K562 (cell line): ENCODE results near the gene SPHK2. TPM values are rescaled to one million over a fixed set of nuclear protein-coding genes. Genes with fewer than 3 reads are reported as not detected.

ENCODE experiments used
- CBX2 ChIP-seq: fragments of 200-600 bp; sonication (generic); IDR thresholded peaks from one replicate; pipeline ENCODE4 v1.6.1; 2012; ENCODE audit warnings: mild to moderate bottlenecking, low read length, inconsistent platforms; ENCODE audit not compliant: insufficient read depth, poor library complexity, severe bottlenecking
- CHCHD3 ChIP-seq: fragments of 250-450 bp; sonication (Bioruptor Pico); IDR thresholded peaks from 2 replicates; pipeline ENCODE4 v2.1.2; 2022; ENCODE audit warnings: mild to moderate bottlenecking
- CHD1 ChIP-seq: fragments of 200-600 bp; sonication (generic); IDR thresholded peaks from one replicate; pipeline ENCODE4 v1.6.1; 2012; ENCODE audit warnings: mild to moderate bottlenecking, moderate library complexity, low read length, inconsistent platforms
- CREBBP ChIP-seq: IDR thresholded peaks from one replicate; pipeline ENCODE4 v1.6.1; 2012; ENCODE audit warnings: low read depth, mild to moderate bottlenecking, control low read depth, inconsistent platforms, low read length
- E2F5 ChIP-seq: sonication (generic); formaldehyde crosslinking; IDR thresholded peaks from 2 replicates; pipeline ENCODE4 v1.8.0; 2022; ENCODE audit warnings: mild to moderate bottlenecking, missing genetic modification reagents
- ELF4 ChIP-seq: fragments of 450-650 bp; formaldehyde crosslinking; IDR thresholded peaks from 2 replicates; pipeline ENCODE4 v1.4.0; 2022; ENCODE audit warnings: missing genetic modification characterization
- FIP1L1 ChIP-seq: fragments of 200-400 bp; formaldehyde crosslinking; IDR thresholded peaks from 2 replicates; pipeline ENCODE4 v1.6.1; 2018; ENCODE audit warnings: mild to moderate bottlenecking, low read depth, low read length; ENCODE audit not compliant: poor library complexity, severe bottlenecking
- FOXK2 ChIP-seq, 2 experiments: fragments of 450-650 bp; IDR thresholded peaks in 1 of 2; conservative IDR thresholded peaks in 1 of 2; 2 replicates each; pipeline ENCODE4 v1.6.1; 2016; ENCODE audit warnings: low read depth in 2 of 2, mild to moderate bottlenecking in 1 of 2
- GMEB1 ChIP-seq: fragments of 250-450 bp; sonication (Bioruptor Pico); IDR thresholded peaks from 2 replicates; pipeline ENCODE4 v1.4.0; 2020; ENCODE audit warnings: mild to moderate bottlenecking
- HES1 ChIP-seq: fragments of 450-650 bp; IDR thresholded peaks from 2 replicates; pipeline ENCODE4 v1.6.1; 2016; ENCODE audit warnings: low read depth, mild to moderate bottlenecking, moderate library complexity
- LEF1 ChIP-seq: fragments of 450-650 bp; IDR thresholded peaks from 2 replicates; pipeline ENCODE4 v1.6.1; 2016; ENCODE audit warnings: mild to moderate bottlenecking
- NFRKB ChIP-seq: fragments of 450-650 bp; IDR thresholded peaks from 2 replicates; pipeline ENCODE4 v1.6.1; 2016; ENCODE audit warnings: low read depth
- SNRNP70 ChIP-seq: fragments of 200-400 bp; formaldehyde crosslinking; optimal IDR thresholded peaks from 2 replicates; pipeline ENCODE3; 2017; ENCODE audit warnings: low read depth, low read length
- TCF15 ChIP-seq: fragments of 250-450 bp; sonication (Bioruptor Pico); IDR thresholded peaks from 2 replicates; pipeline ENCODE4 v1.8.0; 2022; ENCODE audit warnings: moderate library complexity, mild to moderate bottlenecking, inconsistent platforms
- TCFL5 ChIP-seq: fragments of 250-450 bp; sonication (Bioruptor Pico); conservative IDR thresholded peaks from 2 replicates; pipeline ENCODE4 v1.6.1; 2021; ENCODE audit warnings: mild to moderate bottlenecking, moderate library complexity, matching md5 sums
- ZBTB26 ChIP-seq: fragments of 450-650 bp; formaldehyde crosslinking; IDR thresholded peaks from 2 replicates; pipeline ENCODE4 v1.4.0; 2022; ENCODE audit warnings: missing genetic modification characterization
- ZNF23 ChIP-seq: fragments of 250-450 bp; sonication (Bioruptor Pico); IDR thresholded peaks from 2 replicates; pipeline ENCODE4 v1.4.0; 2020; ENCODE audit warnings: mild to moderate bottlenecking
- ZNF707 ChIP-seq: fragments of 250-450 bp; sonication (Bioruptor Pico); conservative IDR thresholded peaks from 2 replicates; pipeline ENCODE4 v1.8.0; 2022; ENCODE audit warnings: inconsistent platforms, mild to moderate bottlenecking, moderate library complexity
- polyA plus RNA-seq, 8 experiments: library from polyadenylated mRNA; depleted of rRNA in 4 of 8; stranded (reverse) in 5 of 8; unstranded in 3 of 8; fragments of >200 nt; fragmentation: Nextera tagmentation in 2 of 8; fragmentation: Illumina TruSeq in 1 of 8; extraction: Ambion mirVana in 2 of 8; extraction: Trizol in 1 of 8; gene quantifications; 2 replicates each; pipeline versions ENCODE4 v1.2.1 to v1.2.3, GENCODE V29; 2011 to 2014; ENCODE audit warnings: inconsistent platforms in 1 of 8, missing spikeins in 1 of 8
- total RNA-seq, 7 experiments: library from RNA; depleted of rRNA in 6 of 7; stranded (reverse); fragments of >200 nt in 6 of 7; fragmentation: Illumina TruSeq in 2 of 7; extraction: Trizol in 2 of 7; gene quantifications; 2 replicates each; pipeline versions ENCODE4 v1.2.1 to v1.2.3, GENCODE V29; 2011 to 2021; ENCODE audit warnings: low replicate concordance in 1 of 7

Gene SPHK2
- total and polyA plus RNA-seq, 9 of the 15 experiments (the other 6 are each of a cell fraction or from before 2014, with no cell fraction given), result 0.10 to 15.2 (median 2.9) TPM

- TF ChIP-seq TCFL5 (no peak), ZNF707 (no peak), GMEB1 (CRISPR knock-in tag) (no peak), ELF4 (CRISPR knock-in tag) (peak; percentile 33; the same call in 1 of the 2 replicates), ZBTB26 (CRISPR knock-in tag) (peak; percentile 76; the same call in 1 of the 2 replicates), LEF1 (peak; percentile 29), FIP1L1 (no peak), CHD1 (no peak), HES1 (0 out of 2 replicates have a peak, but pooled peaks have one; percentile 21), CREBBP (no peak), TCF15 (no peak), CBX2 (no peak), SNRNP70 (no peak), CHCHD3 (CRISPR knock-in tag) (no peak), ZNF23 (no peak), FOXK2 (conservative IDR thresholded peaks at IDR 0.05 in 1 of 2, IDR thresholded peaks at IDR 0.05 in 1 of 2; ENCODE audit: low read depth in 2 of 2) (peak; percentile 14 to 99), NFRKB (peak; percentile 55; the same call in 1 of the 2 replicates), E2F5 (CRISPR knock-in tag) (no peak)
Measured at GRCh38 chr19:48637948-48638830, 18.9 kb downstream of the SPHK2 start (continued).
